CD8-positive, alpha-beta memory T cell (primary cell): ENCODE measurements around the gene SUFU. TPM values are rescaled to one million over a fixed set of nuclear protein-coding genes. Genes with fewer than 3 reads are reported as not detected.

ENCODE experiments used
- CTCF ChIA-PET: fragments of 350-600 bp; sonication (Branson Sonifier 250); formaldehyde crosslinking; loops from one replicate; lab custom pipeline; 2021; ENCODE audit warnings: antibody characterized with exemption; lab: Charles Lee
- POLR2A ChIA-PET: fragments of 350-600 bp; sonication (Branson Sonifier 250); formaldehyde crosslinking; loops from one replicate; lab custom pipeline; 2021; ENCODE audit warnings: antibody characterized with exemption; lab: Charles Lee
- DNase-seq, 5 donors: peaks; one replicate each; pipeline versions ENCODE4 v3.0.0 to v3.0.0-alpha.2; 2020 to 2022; ENCODE audit warnings: mixed read lengths in 1 of 5
- H3K27ac ChIP-seq: one replicate; pipeline ENCODE4 v1.7.0; 2013; ENCODE audit warnings: low read depth, mild to moderate bottlenecking, low read length, moderate library complexity
- H3K27me3 ChIP-seq: 2 replicates; pipeline ENCODE4 v1.7.0; 2013; ENCODE audit warnings: low read length, mild to moderate bottlenecking; ENCODE audit not compliant: insufficient read depth, poor library complexity, severe bottlenecking
- H3K36me3 ChIP-seq: 2 replicates; pipeline ENCODE4 v1.7.0; 2013; ENCODE audit warnings: mild to moderate bottlenecking, low read length, moderate library complexity; ENCODE audit not compliant: insufficient read depth
- H3K4me1 ChIP-seq: 2 replicates; pipeline ENCODE4 v1.7.0; 2013; ENCODE audit warnings: mild to moderate bottlenecking, low read length, moderate library complexity; ENCODE audit not compliant: insufficient read depth
- H3K4me3 ChIP-seq: 2 replicates; pipeline ENCODE4 v1.7.0; 2013; ENCODE audit warnings: mild to moderate bottlenecking, low read length
- H3K9me3 ChIP-seq: 2 replicates; pipeline ENCODE4 v1.7.0; 2013; ENCODE audit warnings: mild to moderate bottlenecking, low read length
- H3K27ac Mint-ChIP-seq, 8 donors: one replicate each; pipeline ENCODE4 v1.8.0; 2020 to 2021; ENCODE audit warnings: mixed read lengths in 8 of 8, mild to moderate bottlenecking in 6 of 8, inconsistent platforms in 3 of 8, moderate library complexity in 3 of 8
- H3K27me3 Mint-ChIP-seq, 2 donors: one replicate each; pipeline ENCODE4 v1.8.0; 2020 to 2021; ENCODE audit warnings: mixed read lengths in 2 of 2, mild to moderate bottlenecking in 1 of 2, moderate library complexity in 1 of 2
- H3K36me3 Mint-ChIP-seq, 3 donors: one replicate each; pipeline ENCODE4 v1.8.0; 2020 to 2021; ENCODE audit warnings: mixed read lengths in 3 of 3, inconsistent platforms in 1 of 3, mild to moderate bottlenecking in 1 of 3
- H3K4me1 Mint-ChIP-seq, 3 donors: one replicate each; pipeline ENCODE4 v1.8.0; 2020 to 2021; ENCODE audit warnings: mixed read lengths in 3 of 3, inconsistent platforms in 1 of 3, mild to moderate bottlenecking in 1 of 3
- H3K4me3 Mint-ChIP-seq, 7 donors: one replicate each; pipeline ENCODE4 v1.8.0; 2020 to 2021; ENCODE audit warnings: mixed read lengths in 7 of 7, mild to moderate bottlenecking in 6 of 7, moderate library complexity in 4 of 7, inconsistent platforms in 2 of 7
- H3K9me3 Mint-ChIP-seq, 5 donors: one replicate each; pipeline ENCODE4 v1.8.0; 2020 to 2022; ENCODE audit warnings: mixed read lengths in 5 of 5, mild to moderate bottlenecking in 3 of 5, moderate library complexity in 2 of 5, inconsistent platforms in 1 of 5
- polyA plus RNA-seq: library from polyadenylated mRNA; unstranded; fragments of 300-500 nt; fragmentation: Illumina TruSeq; gene quantifications from one replicate; pipeline ENCODE4 v1.2.3, GENCODE V29; 2021
- total RNA-seq, 2 experiments: library from RNA; stranded (reverse); gene quantifications; one replicate each; pipeline ENCODE4 v1.2.3, GENCODE V29; 2021

SUFU gene
- total and polyA plus RNA-seq, 3 experiments from 2014 or later, result 7.5 to 8.3 (median 8.3) TPM

GRCh38 chr10:102654969-102655368 lies 151.2 kb downstream of the SUFU start:
- H3K4me3 ChIP-seq, result no peak overlapping the region
- H3K4me1 ChIP-seq, result peaks cover 55% of the 10 kb centered on the region
- H3K9me3 ChIP-seq, result no peaks in the 10 kb centered on the region
- no peaks in the 10 kb centered on the region for H3K27me3 ChIP-seq
- Mint-ChIP-seq H3K27me3 (no peaks in the 10 kb centered on the region), H3K9me3 (no peaks in the 10 kb centered on the region), H3K36me3 (peaks cover 0 to 62% (median 2%) of the 10 kb centered on the region in 3 donors), H3K27ac (no peak overlapping the region), H3K4me1 (peaks cover 52 to 79% (median 57%) of the 10 kb centered on the region in 3 donors), H3K4me3 (no peak overlapping the region)
- no peak for DNase-seq
- peaks cover 21% of the 10 kb centered on the region for H3K36me3 ChIP-seq
- CTCF ChIA-PET, result interaction anchor here (1.1 to 1.8 kb wide), 2 partner anchors 11 to 256 kb away, joined by 3 to 8 read pairs; partner anchors contain the start of gene TRIM8
- H3K27ac ChIP-seq, result no peak overlapping the region
- POLR2A ChIA-PET, result interaction anchor here (1.5 to 2.6 kb wide), 2 partner anchors 8 to 59 kb away, joined by 4 to 7 read pairs; partner anchors contain the start of gene ARL3

- H3K27ac Mint-ChIP-seq, result peak overlapping the region in 3 of 8 donors; percentile 11 to 72 (median 29)
- CTCF ChIA-PET, result interaction anchor here (2.1 kb wide), 1 partner anchor 14 kb away, joined by 5 read pairs; no protein-coding TSS in a partner anchor
- POLR2A ChIA-PET, result interaction anchor here (0.8 to 2.6 kb wide), 3 partner anchors 10 to 58 kb away, joined by 4 to 8 read pairs (median 7); partner anchors contain the start of gene ARL3
- no peaks in the 10 kb centered on the region for H3K27me3 Mint-ChIP-seq
- no peak for DNase-seq
- no peak overlapping the region for H3K4me3 Mint-ChIP-seq
- H3K36me3 Mint-ChIP-seq, result peaks cover 0 to 62% (median 2%) of the 10 kb centered on the region in 3 donors
- no peaks in the 10 kb centered on the region for H3K9me3 Mint-ChIP-seq
- H3K27me3 ChIP-seq, result no peaks in the 10 kb centered on the region
- H3K4me3 ChIP-seq, result no peak overlapping the region
- H3K4me1 ChIP-seq, result peaks cover 55% of the 10 kb centered on the region
- H3K9me3 ChIP-seq, result no peaks in the 10 kb centered on the region
- peaks cover 50 to 79% (median 55%) of the 10 kb centered on the region in 3 donors for H3K4me1 Mint-ChIP-seq
- H3K27ac ChIP-seq, result no peak overlapping the region
- H3K36me3 ChIP-seq, result peaks cover 21% of the 10 kb centered on the region
These were observed 152.3 kb downstream of the SUFU start for GRCh38 chr10:102656026-102656425.

GRCh38 chr10:102656791-102657371 lies 153.1 kb downstream of the SUFU start:
- POLR2A ChIA-PET, result interaction anchor here (0.8 to 2.6 kb wide), 2 partner anchors 10 to 12 kb away, joined by 7 to 8 read pairs; no protein-coding TSS in a partner anchor
- no peak for DNase-seq
- Mint-ChIP-seq H3K27me3 (no peaks in the 10 kb centered on the region), H3K4me3 (no peak overlapping the region), H3K9me3 (no peaks in the 10 kb centered on the region), H3K27ac (peak overlapping the region in 3 of 8 donors; percentile 22 to 87 (median 58)), H3K4me1 (peaks cover 49 to 79% (median 54%) of the 10 kb centered on the region in 3 donors), H3K36me3 (peaks cover 0 to 62% (median 2%) of the 10 kb centered on the region in 3 donors)
- H3K36me3 ChIP-seq, result peaks cover 21% of the 10 kb centered on the region
- H3K4me1 ChIP-seq, result peaks cover 54% of the 10 kb centered on the region
- H3K4me3 ChIP-seq, result no peak overlapping the region
- H3K27ac ChIP-seq, result no peak overlapping the region
- CTCF ChIA-PET, result interaction anchor here (2.1 kb wide), 1 partner anchor 14 kb away, joined by 5 read pairs; no protein-coding TSS in a partner anchor
- no peaks in the 10 kb centered on the region for H3K9me3 ChIP-seq
- no peaks in the 10 kb centered on the region for H3K27me3 ChIP-seq

- Histone ChIP-seq H3K4me1 (peaks cover 50% of the 10 kb centered on the region), H3K36me3 (peaks cover 21% of the 10 kb centered on the region), H3K27me3 (no peaks in the 10 kb centered on the region), H3K9me3 (no peaks in the 10 kb centered on the region), H3K4me3 (no peak overlapping the region), H3K27ac (no peak overlapping the region)
- no peaks in the 10 kb centered on the region for H3K27me3 Mint-ChIP-seq
- H3K4me3 Mint-ChIP-seq, result no peak overlapping the region
- H3K36me3 Mint-ChIP-seq, result peaks cover 0 to 57% (median 2%) of the 10 kb centered on the region in 3 donors
- no peaks in the 10 kb centered on the region for H3K9me3 Mint-ChIP-seq
- ChIA-PET CTCF (interaction anchor here (2.1 kb wide), 1 partner anchor 13 kb away, joined by 5 read pairs; no protein-coding TSS in a partner anchor), POLR2A (no interaction called here)
- H3K4me1 Mint-ChIP-seq, result peaks cover 43 to 74% (median 49%) of the 10 kb centered on the region in 3 donors
- peak overlapping the region in 5 of 8 donors; percentile 58 to 87 (median 74) for H3K27ac Mint-ChIP-seq
- no peak for DNase-seq
These were observed 153.7 kb downstream of the SUFU start for GRCh38 chr10:102657451-102657850.

GRCh38 chr10:102657984-102658724 lies 154.4 kb downstream of the SUFU start:
- H3K36me3 ChIP-seq, result peaks cover 21% of the 10 kb centered on the region
- peaks cover 0 to 51% (median 2%) of the 10 kb centered on the region in 3 donors for H3K36me3 Mint-ChIP-seq
- H3K9me3 ChIP-seq, result no peaks in the 10 kb centered on the region
- no peaks in the 10 kb centered on the region for H3K27me3 ChIP-seq
- no peaks in the 10 kb centered on the region for H3K9me3 Mint-ChIP-seq
- no peak overlapping the region for H3K4me3 ChIP-seq
- no peak for DNase-seq
- peak overlapping the region; percentile 41 to 95 (median 80) for H3K27ac Mint-ChIP-seq
- peak overlapping the region in 2 of 7 donors; percentile 13 to 28 for H3K4me3 Mint-ChIP-seq
- ChIA-PET POLR2A (interaction anchor here (0.8 to 4.2 kb wide), 3 partner anchors 11 to 16 kb away, joined by 3 to 51 read pairs (median 3); partner anchors contain the start of gene TRIM8), CTCF (interaction anchor here (1.0 to 2.1 kb wide), 4 partner anchors 11 to 20 kb away, joined by 3 to 8 read pairs (median 4); no protein-coding TSS in a partner anchor)
- H3K4me1 Mint-ChIP-seq, result peaks cover 38 to 67% (median 42%) of the 10 kb centered on the region in 3 donors
- H3K27me3 Mint-ChIP-seq, result no peaks in the 10 kb centered on the region
- H3K27ac ChIP-seq, result no peak overlapping the region
- peaks cover 42% of the 10 kb centered on the region for H3K4me1 ChIP-seq

- peaks cover 16% of the 10 kb centered on the region for H3K36me3 ChIP-seq
- H3K36me3 Mint-ChIP-seq, result peaks cover 0 to 45% (median 2%) of the 10 kb centered on the region in 3 donors
- POLR2A ChIA-PET, result interaction anchor here (0.8 to 4.2 kb wide), 3 partner anchors 11 to 17 kb away, joined by 3 to 51 read pairs (median 3); partner anchors contain the start of gene TRIM8
- peak overlapping the region in 6 of 8 donors; percentile 39 to 95 (median 76) for H3K27ac Mint-ChIP-seq
- DNase-seq, result no peak
- no peaks in the 10 kb centered on the region for H3K27me3 ChIP-seq
- peaks cover 36% of the 10 kb centered on the region for H3K4me1 ChIP-seq
- H3K4me1 Mint-ChIP-seq, result peaks cover 31 to 60% (median 36%) of the 10 kb centered on the region in 3 donors
- no peak overlapping the region for H3K4me3 ChIP-seq
- H3K27ac ChIP-seq, result no peak overlapping the region
- no peaks in the 10 kb centered on the region for H3K9me3 Mint-ChIP-seq
- H3K9me3 ChIP-seq, result no peaks in the 10 kb centered on the region
- peak overlapping the region in 1 of 7 donors; percentile 28 for H3K4me3 Mint-ChIP-seq
- CTCF ChIA-PET, result interaction anchor here (1.0 to 2.0 kb wide), 3 partner anchors 11 to 20 kb away, joined by 3 to 8 read pairs (median 3); no protein-coding TSS in a partner anchor
- H3K27me3 Mint-ChIP-seq, result no peaks in the 10 kb centered on the region
These were observed 155.0 kb downstream of the SUFU start for GRCh38 chr10:102658802-102659201.

- H3K27me3 ChIP-seq, result no peaks in the 10 kb centered on the region
- no peak overlapping the region for H3K27ac ChIP-seq
- ChIA-PET POLR2A (interaction anchor here (0.7 to 4.2 kb wide), 7 partner anchors 9 to 88 kb away, joined by 5 to 51 read pairs (median 9); partner anchors contain the start of genes ARL3, SFXN2 and TRIM8), CTCF (interaction anchor here (0.7 to 2.4 kb wide), 4 partner anchors 9 to 49 kb away, joined by 3 to 12 read pairs (median 8); partner anchors contain the start of gene TRIM8)
- no peaks in the 10 kb centered on the region for H3K9me3 ChIP-seq
- DNase-seq, result peak; percentile 41 to 75 (median 53)
- H3K36me3 ChIP-seq, result peaks cover 5% of the 10 kb centered on the region
- peaks cover 34% of the 10 kb centered on the region for H3K4me1 ChIP-seq
- Mint-ChIP-seq H3K27ac (peak overlapping the region; percentile 75 to 94 (median 84)), H3K27me3 (no peaks in the 10 kb centered on the region), H3K9me3 (no peaks in the 10 kb centered on the region), H3K36me3 (peaks cover 0 to 24% (median 2%) of the 10 kb centered on the region in 3 donors), H3K4me3 (peak overlapping the region; percentile 3 to 80 (median 71)), H3K4me1 (peaks cover 27 to 42% (median 34%) of the 10 kb centered on the region in 3 donors)
- peak overlapping the region; percentile 29 for H3K4me3 ChIP-seq
These were observed 157.3 kb downstream of the SUFU start for GRCh38 chr10:102660888-102661657.
